ENCODE measurements around the gene TEC.

The TEC gene

GRCh38 chr4:48114412-48114811 lies 155.2 kb downstream of the TEC start:
- DNase-seq: no peak

- no peak for DNase-seq
Measured at GRCh38 chr4:48112017-48112667, 157.5 kb downstream of the TEC start.

GRCh38 chr4:48110452-48110978 lies 159.1 kb downstream of the TEC start:
- no peak for DNase-seq

GRCh38 chr4:48109413-48110263 lies 160.0 kb downstream of the TEC start:
- peak; percentile 53 for DNase-seq

GRCh38 chr4:48108309-48109073 lies 161.1 kb downstream of the TEC start:
- DNase-seq: no peak

- no peak for DNase-seq
Measured at GRCh38 chr4:48105230-48105629, 164.4 kb downstream of the TEC start.

GRCh38 chr4:48103483-48104139 lies 166.0 kb downstream of the TEC start:
- no peak for DNase-seq

- no peak for DNase-seq
Measured at GRCh38 chr4:48102303-48102702, 167.3 kb downstream of the TEC start.

- no peak for DNase-seq
Measured at GRCh38 chr4:48100256-48100655, 169.4 kb downstream of the TEC start.

GRCh38 chr4:48095441-48095840 lies 174.2 kb downstream of the TEC start:
- no peak for DNase-seq

- no peak for DNase-seq
Measured at GRCh38 chr4:48093991-48094416, 175.6 kb downstream of the TEC start.

- DNase-seq: peak; percentile 50
Measured at GRCh38 chr4:48090621-48091020, 179.0 kb downstream of the TEC start.

GRCh38 chr4:48085821-48086589 lies 183.6 kb downstream of the TEC start:
- DNase-seq: no peak
